NCI-H2081 (cell line): ENCODE data around the gene NPM1.
"Not testable (repeated sequence)": the region's sequence is repeated elsewhere in the genome, so short reads cannot be mapped to it uniquely, and the experiment has no call there.

Experiments
- DNase-seq, 2 experiments: peaks; one replicate each; lab custom pipeline; 2025; lab: John Stamatoyannopoulos, UW

Gene NPM1, protein sequence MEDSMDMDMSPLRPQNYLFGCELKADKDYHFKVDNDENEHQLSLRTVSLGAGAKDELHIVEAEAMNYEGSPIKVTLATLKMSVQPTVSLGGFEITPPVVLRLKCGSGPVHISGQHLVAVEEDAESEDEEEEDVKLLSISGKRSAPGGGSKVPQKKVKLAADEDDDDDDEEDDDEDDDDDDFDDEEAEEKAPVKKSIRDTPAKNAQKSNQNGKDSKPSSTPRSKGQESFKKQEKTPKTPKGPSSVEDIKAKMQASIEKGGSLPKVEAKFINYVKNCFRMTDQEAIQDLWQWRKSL

GRCh38 chr5:171387345-171387969 is at the start of gene NPM1:
NPM1 (plus strand) TSS chr5:171387849; CDS start chr5:171387949, 100 bp downstream.
- DNase-seq = peak; percentile 98 to 99

DNA sequence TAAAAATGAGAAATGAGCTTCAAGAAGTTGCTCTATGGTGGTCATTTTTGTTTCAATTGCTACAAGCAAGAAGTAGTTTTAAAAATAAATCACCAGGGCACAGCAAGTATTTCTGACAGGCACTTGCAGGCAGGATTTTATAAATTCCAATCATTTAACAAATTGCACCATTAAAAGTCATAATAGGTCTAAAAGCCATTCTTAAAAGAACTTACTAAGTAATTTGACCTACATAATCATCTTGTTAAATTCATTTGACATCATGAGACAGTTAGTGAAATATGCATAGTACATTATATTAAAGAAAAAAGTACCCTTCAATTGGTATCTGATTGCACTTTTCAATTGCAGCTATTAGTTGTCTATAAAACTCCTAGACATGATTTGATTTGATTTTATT is 47.6 kb upstream of the NPM1 start:
- DNase-seq = no peak

GRCh38 chr5:171340491-171340890 is 47.2 kb upstream of the NPM1 start:
- no peak for DNase-seq

GRCh38 chr5:171342362-171343111 is 45.1 kb upstream of the NPM1 start:
- peak; percentile 54 to 63 for DNase-seq

- DNase-seq = no peak
Measured at GRCh38 chr5:171344936-171345608, 42.6 kb upstream of the NPM1 start.

DNA sequence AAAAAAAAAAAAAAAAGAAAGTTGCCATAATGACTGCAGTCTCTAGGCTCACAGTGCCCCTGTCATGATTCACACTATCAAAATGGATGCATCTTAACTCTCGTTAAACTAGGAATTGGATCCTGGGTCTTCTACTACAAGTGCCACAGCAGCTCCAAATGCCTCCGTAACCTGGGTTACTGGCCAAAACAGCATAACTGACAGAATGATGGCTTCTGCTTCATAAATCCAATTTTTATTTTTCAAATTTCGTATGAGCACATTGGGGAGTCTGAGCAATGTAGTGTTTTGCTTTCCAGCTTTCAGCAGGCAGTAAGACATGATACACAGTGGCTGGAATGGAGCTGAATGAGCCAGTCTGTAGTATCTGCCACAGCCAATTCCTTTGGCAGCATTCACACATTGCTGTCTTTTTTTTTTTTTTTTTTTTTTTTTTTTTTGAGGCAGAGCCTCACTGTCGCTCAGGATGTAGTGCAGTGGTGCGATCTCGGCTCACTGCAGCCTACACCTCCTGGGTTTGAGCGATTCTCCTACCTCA is 36.0 kb upstream of the NPM1 start:
- no peak for DNase-seq

- no peak for DNase-seq
Measured at GRCh38 chr5:171355302-171355724, 32.3 kb upstream of the NPM1 start.

DNA sequence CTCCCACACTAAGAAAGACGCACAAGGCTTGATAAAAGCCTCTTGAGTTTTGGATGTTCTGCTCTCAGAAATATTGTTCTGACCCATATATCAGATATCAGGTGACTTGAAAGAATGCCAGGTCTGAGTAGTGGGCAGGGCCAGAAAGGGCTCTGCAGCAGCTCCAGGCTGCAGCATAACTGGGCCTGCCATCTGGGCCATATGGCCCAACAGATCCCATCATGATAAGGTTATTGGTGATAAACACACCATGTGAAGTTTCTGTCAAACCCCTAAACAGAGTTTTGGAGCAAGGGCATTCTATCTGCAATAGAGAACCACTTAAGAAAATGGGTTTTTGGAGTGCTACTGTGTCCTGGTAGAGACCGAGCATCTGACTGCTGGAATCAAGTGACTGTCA is 29.8 kb upstream of the NPM1 start:
- DNase-seq = no peak

DNA sequence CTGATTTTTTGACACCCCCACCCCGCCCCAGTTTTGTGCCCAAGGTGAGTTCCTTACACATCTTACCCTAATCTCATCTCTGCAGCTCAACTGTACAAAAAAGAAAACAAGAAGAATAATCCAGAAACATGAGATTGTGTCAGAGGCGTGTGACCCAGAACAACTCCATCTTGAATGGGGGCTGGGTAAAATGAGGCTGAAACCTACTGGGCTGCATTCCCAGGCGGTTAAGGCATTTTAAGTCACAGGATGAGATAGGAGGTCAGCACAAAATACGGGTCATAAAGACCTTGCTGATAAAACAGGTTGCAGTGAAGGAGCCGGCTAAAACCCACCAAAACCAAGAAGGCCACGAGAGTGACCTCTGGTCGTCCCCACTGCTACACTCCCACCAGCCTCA is 26.5 kb upstream of the NPM1 start:
- not testable (repeated sequence) for DNase-seq

- not testable (repeated sequence) for DNase-seq
Measured at GRCh38 chr5:171363249-171363648, 24.4 kb upstream of the NPM1 start.

- DNase-seq = no peak
Measured at GRCh38 chr5:171363846-171364245, 23.8 kb upstream of the NPM1 start.

DNA sequence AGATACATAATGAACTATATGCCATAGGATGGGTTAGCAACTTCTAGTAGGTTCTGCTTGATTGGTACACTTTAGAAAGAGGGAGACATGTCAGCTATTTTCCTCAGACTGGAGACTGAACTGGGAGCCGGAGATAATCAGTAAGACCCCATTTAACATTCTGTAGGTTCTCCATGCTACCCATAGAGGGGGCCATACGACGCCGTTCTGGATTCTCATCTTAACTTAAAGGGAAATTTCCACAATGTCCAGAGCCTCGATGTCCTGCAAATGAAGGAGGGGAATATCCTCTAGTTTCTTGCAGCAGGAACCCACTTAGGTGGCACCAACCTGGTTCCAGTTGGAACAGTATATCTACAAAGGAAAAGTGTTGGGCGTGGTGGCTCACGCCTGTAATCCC is 22.3 kb upstream of the NPM1 start:
- no peak for DNase-seq

GRCh38 chr5:171366645-171367044 is 21.0 kb upstream of the NPM1 start:
- DNase-seq = no peak

- DNase-seq = no peak
Measured at GRCh38 chr5:171367424-171368370, 20.0 kb upstream of the NPM1 start.

- DNase-seq = no peak
Measured at GRCh38 chr5:171369056-171369455, 18.6 kb upstream of the NPM1 start.

DNA sequence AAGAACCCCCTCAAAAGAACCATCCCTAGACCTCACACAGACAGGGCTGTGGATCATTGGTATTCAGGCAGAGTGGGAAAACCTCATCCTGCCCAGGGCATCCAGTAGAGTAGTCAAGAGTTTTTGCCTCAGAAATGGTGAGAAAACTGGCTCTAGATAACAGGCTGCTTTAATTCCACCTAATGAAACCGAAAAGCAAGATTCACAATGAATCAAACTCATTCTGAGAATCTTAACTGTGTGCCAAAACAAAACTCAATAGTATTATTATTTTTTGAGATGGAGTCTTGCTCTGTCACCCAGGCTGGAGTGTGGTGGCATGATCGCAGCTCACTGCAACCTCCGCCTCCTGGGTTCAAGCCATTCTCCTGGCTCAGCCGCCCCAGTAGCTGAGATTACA is 17.8 kb upstream of the NPM1 start:
- no peak for DNase-seq

GRCh38 chr5:171370881-171371280 is 16.8 kb upstream of the NPM1 start:
- DNase-seq = not testable (repeated sequence)

DNA sequence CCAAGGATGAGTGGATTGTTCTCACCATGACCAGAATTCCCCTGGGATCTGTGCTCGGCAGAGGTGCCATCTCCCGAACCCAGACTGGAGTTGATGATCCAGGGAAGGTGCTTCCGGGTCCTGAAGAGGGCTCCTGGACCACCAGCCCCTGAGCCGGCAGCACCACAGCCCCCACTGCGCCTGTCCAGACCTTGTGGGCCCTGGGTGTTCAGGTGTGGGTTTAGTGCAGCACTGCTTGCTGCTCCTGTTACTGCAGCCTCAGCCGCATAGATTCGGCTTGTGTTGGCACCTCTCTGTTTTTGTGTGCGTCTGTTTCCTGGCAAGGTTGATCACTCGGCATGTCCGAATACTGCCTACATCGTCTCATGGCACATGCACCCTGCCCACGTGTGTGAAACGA is 16.3 kb upstream of the NPM1 start:
- no peak for DNase-seq

- no peak for DNase-seq
Measured at GRCh38 chr5:171379961-171380360, 7.7 kb upstream of the NPM1 start.

DNA sequence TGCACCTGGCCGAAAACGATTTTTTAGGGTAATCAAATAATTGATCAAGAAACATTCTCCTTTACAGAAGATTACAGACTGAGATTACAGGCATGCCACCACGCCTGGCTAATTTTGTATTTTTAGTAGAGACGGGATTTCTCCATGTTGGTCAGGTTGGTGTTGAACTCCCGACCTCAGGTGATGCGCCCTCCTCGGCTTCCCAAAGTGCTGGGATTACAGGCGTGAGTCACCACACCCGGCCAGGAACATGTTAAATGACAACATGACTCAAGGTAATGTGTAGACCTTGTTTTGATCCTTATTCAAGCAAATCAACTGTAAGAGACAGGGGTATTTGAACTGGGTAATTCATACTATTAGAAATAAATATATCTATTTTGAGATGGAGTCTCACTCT is 3.2 kb upstream of the NPM1 start:
- DNase-seq = not testable (repeated sequence)

DNA sequence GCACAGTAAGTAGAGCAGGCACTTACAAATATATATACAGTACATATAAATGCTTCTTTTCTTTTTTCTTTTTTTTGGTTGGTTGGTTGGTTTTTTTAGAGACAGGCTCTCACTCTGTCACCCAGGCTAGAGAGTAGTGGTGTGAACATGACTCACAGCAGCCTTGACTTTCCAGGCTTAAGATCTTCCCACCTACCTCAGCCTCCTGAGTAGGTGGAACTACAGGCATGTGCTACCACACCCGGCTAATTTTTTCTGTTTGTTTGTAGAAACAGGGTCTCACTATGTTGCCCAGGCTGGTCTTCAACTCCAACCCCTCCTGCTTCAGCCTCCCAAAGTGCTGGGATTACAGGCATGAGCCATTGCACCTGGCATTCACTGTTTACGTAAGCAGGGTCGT is 2.6 kb upstream of the NPM1 start:
- not testable (repeated sequence) for DNase-seq
